ENCODE results near the gene CSTF3.

DNA sequence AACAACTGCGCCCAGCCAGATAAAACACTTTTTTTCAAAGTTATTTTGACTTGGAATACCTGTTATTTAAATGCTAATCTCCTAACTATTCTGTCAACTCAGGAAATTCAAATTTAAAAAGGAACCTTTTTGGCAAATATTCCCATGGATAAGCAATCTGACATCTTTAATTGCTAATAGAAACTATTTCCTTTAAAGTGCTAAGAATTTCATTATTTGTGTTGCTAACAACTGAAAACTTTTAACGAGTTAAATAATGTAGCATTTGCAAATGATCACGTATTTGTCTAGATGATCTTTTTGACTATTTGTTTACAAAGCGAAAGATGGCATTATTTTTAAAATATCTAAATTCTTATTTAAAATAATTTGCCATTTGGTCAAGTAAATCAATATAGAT is 28.8 kb downstream of the CSTF3 start:
- no peak for TF ChIP-seq EZH2 (IDR thresholded peaks at IDR 0.05; ENCODE audit: insufficient read depth, poor library complexity, severe bottlenecking)
- no peak for TF ChIP-seq EZH2phosphoT487 (IDR thresholded peaks at IDR 0.05; ENCODE audit: insufficient read depth, low read depth)

All from GM23248 (cell line).